Islet of Langerhans (tissue), 1 donor: ENCODE data around the gene FGF12.
A peak's percentile ranks its signal among the peaks of the same experiment; 100 is the strongest.

Experiments used
- FAIRE-seq: peaks from one replicate; lab custom pipeline; 2011; peaks lifted over from hg19 to GRCh38; lab: Jason Lieb, UNC

Gene FGF12

GRCh38 chr3:192258721-192259120, 468.6 kb downstream of the FGF12 start:
- no peak for FAIRE-seq

- no peak for FAIRE-seq
Observed at GRCh38 chr3:192255839-192256238, 471.5 kb downstream of the FGF12 start.

- peak; percentile 58 for FAIRE-seq
Observed at GRCh38 chr3:192253138-192253887, 474.0 kb downstream of the FGF12 start.

- no peak for FAIRE-seq
Observed at GRCh38 chr3:192249516-192249915, 477.8 kb downstream of the FGF12 start.

- FAIRE-seq = peak; percentile 51
Observed at GRCh38 chr3:192246847-192247559, 480.3 kb downstream of the FGF12 start.

- FAIRE-seq = no peak
Observed at GRCh38 chr3:192244591-192244990, 482.8 kb downstream of the FGF12 start.

- no peak for FAIRE-seq
Observed at GRCh38 chr3:192239956-192240355, 487.4 kb downstream of the FGF12 start.

GRCh38 chr3:192237992-192238608, 489.2 kb downstream of the FGF12 start:
- FAIRE-seq = no peak

- no peak for FAIRE-seq
Observed at GRCh38 chr3:192229866-192230265, 497.5 kb downstream of the FGF12 start.

GRCh38 chr3:192224634-192225155, 502.6 kb downstream of the FGF12 start:
- FAIRE-seq = no peak

- peak; percentile 85 for FAIRE-seq
Observed at GRCh38 chr3:192223815-192224214, 503.5 kb downstream of the FGF12 start.

- no peak for FAIRE-seq
Observed at GRCh38 chr3:192220915-192221314, 506.4 kb downstream of the FGF12 start.

GRCh38 chr3:192219926-192220325, 507.4 kb downstream of the FGF12 start:
- no peak for FAIRE-seq

GRCh38 chr3:192216067-192216466, 511.3 kb downstream of the FGF12 start:
- FAIRE-seq = no peak

GRCh38 chr3:192212979-192213378, 514.4 kb downstream of the FGF12 start:
- FAIRE-seq = no peak

GRCh38 chr3:192212335-192212734, 515.0 kb downstream of the FGF12 start:
- FAIRE-seq = no peak

- no peak for FAIRE-seq
Observed at GRCh38 chr3:192207651-192208050, 519.7 kb downstream of the FGF12 start.

GRCh38 chr3:192207239-192207638, 520.1 kb downstream of the FGF12 start:
- FAIRE-seq = peak; percentile 17

GRCh38 chr3:192194085-192194484, 533.3 kb downstream of the FGF12 start:
- no peak for FAIRE-seq

- FAIRE-seq = no peak
Observed at GRCh38 chr3:192188218-192188835, 539.0 kb downstream of the FGF12 start.

- no peak for FAIRE-seq
Observed at GRCh38 chr3:192187485-192188051, 539.8 kb downstream of the FGF12 start.

- FAIRE-seq = no peak
Observed at GRCh38 chr3:192186498-192186897, 540.8 kb downstream of the FGF12 start.
